ENCODE measurements around the gene BCL2L12. TPM values are rescaled to one million over a fixed set of nuclear protein-coding genes. Genes with fewer than 3 reads are reported as not detected.
"Not testable (repeated sequence)": the region's sequence is repeated elsewhere in the genome, so short reads cannot be mapped to it uniquely, and the experiment has no call there.

BCL2L12 gene
- total and polyA plus RNA-seq, 2 donors (not counting 3 experiments of a cell fraction or from before 2014, with no cell fraction given), result 49.8 to 58.5 TPM

GRCh38 chr19:49632576-49632975 lies 33.2 kb upstream of the BCL2L12 start:
- peak; percentile 22 for TF ChIP-seq POLR2AphosphoS5 (IDR thresholded peaks at IDR 0.05; ENCODE audit: insufficient read depth, low read depth, low read length)
- TF ChIP-seq, protein P1, sequence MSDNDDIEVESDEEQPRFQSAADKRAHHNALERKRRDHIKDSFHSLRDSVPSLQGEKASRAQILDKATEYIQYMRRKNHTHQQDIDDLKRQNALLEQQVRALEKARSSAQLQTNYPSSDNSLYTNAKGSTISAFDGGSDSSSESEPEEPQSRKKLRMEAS (IDR thresholded peaks at IDR 0.05; ENCODE audit: insufficient read depth, insufficient read length), result no peak
- no peak for TF ChIP-seq EZH2 (IDR thresholded peaks at IDR 0.05; ENCODE audit: borderline replicate concordance, low read depth, low read length, severe bottlenecking)
- ChIA-PET CTCF (no interaction called here), POLR2A (no interaction called here)
- H3K27ac ChIP-seq (ENCODE audit: insufficient read depth, low read depth, low read length), result no peak overlapping the region
- peaks cover 2% of the 10 kb centered on the region for H3K79me2 ChIP-seq (ENCODE audit: control insufficient read depth, insufficient read depth, low read length)
- H3K27me3 ChIP-seq (ENCODE audit: control insufficient read depth in 2 of 2, insufficient read depth in 2 of 2, low read length in 2 of 2), result no peaks in the 10 kb centered on the region
- no peaks in the 10 kb centered on the region for H3K9me1 ChIP-seq (replicated peaks; ENCODE audit: control insufficient read depth, extremely low read depth, insufficient read depth, low read length)
- FAIRE-seq (no peak), DNase-seq (ENCODE audit: low read depth, low spot score) (no peak)
- peaks cover 10% of the 10 kb centered on the region for H3K4me1 ChIP-seq (ENCODE audit: control insufficient read depth, extremely low read depth, insufficient read depth, low read length)
- no peak overlapping the region for H2AFZ ChIP-seq (ENCODE audit: low read depth, low read length)
- H3K9me3 ChIP-seq (replicated peaks; ENCODE audit: control insufficient read depth, insufficient read depth, low read length), result no peaks in the 10 kb centered on the region
- H3K36me3 ChIP-seq (ENCODE audit: control insufficient read depth in 2 of 2, extremely low read depth in 1 of 2, insufficient read depth in 2 of 2, low read length in 2 of 2), result peaks cover 0 to 2% of the 10 kb centered on the region in 2 experiments
- dilution Hi-C loops (cut with MboI; ENCODE audit: extremely low pct_ligation_motif_present, low sequenced_read_pairs), result no loop called here
- intact Hi-C loops (cut with micrococcal nuclease), result no loop called here
- H3K4me2 ChIP-seq (ENCODE audit: insufficient read depth, low read length), result no peak overlapping the region
- H4K20me1 ChIP-seq (replicated peaks; ENCODE audit: control insufficient read depth, extremely low read depth, insufficient read depth, low read length), result no peaks in the 10 kb centered on the region
- BruUV-seq (replicated peaks), result no TSS peak
- no peak overlapping the region for H3K9ac ChIP-seq (replicated peaks; ENCODE audit: extremely low read depth, insufficient read depth, low read length)
- no peak overlapping the region for H3K4me3 ChIP-seq (replicated peaks in 1 of 3; ENCODE audit: insufficient read depth in 1 of 3, low read depth in 1 of 3, low read length in 3 of 3)

DNA sequence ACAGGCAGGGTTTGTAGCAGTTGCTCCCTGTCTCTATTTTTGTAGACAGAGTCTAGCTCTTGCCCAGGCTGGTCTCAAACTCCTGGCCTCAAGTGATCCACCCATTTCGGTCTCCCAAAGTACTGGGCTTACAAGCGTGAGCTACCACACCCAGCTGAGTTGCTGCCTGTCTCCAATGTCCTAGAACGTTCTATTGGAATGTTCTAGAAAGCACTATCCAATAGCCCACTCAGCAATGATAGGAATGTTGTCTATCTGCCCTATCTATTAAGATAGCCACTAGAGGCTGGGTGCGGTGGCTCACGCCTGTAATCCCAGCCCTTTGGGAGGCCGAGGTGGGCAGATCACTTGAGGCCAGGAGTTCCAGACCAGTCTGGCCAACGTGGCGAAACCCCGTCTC lies 32.5 kb upstream of the BCL2L12 start:
- H3K27me3 ChIP-seq (ENCODE audit: control insufficient read depth in 2 of 2, insufficient read depth in 2 of 2, low read length in 2 of 2); CTCF ChIA-PET; H3K9me1 ChIP-seq (replicated peaks; ENCODE audit: control insufficient read depth, extremely low read depth, insufficient read depth, low read length); H3K4me3 ChIP-seq (replicated peaks in 1 of 3; ENCODE audit: insufficient read depth in 1 of 3, low read depth in 1 of 3, low read length in 3 of 3); H3K36me3 ChIP-seq (ENCODE audit: control insufficient read depth in 2 of 2, extremely low read depth in 1 of 2, insufficient read depth in 2 of 2, low read length in 2 of 2); H3K9me3 ChIP-seq (replicated peaks; ENCODE audit: control insufficient read depth, insufficient read depth, low read length); BruUV-seq (replicated peaks); H3K27ac ChIP-seq (ENCODE audit: insufficient read depth, low read depth, low read length); H4K20me1 ChIP-seq (replicated peaks; ENCODE audit: control insufficient read depth, extremely low read depth, insufficient read depth, low read length); H2AFZ ChIP-seq (ENCODE audit: low read depth, low read length); FAIRE-seq; H3K79me2 ChIP-seq (ENCODE audit: control insufficient read depth, insufficient read depth, low read length); H3K4me2 ChIP-seq (ENCODE audit: insufficient read depth, low read length); H3K9ac ChIP-seq (replicated peaks; ENCODE audit: extremely low read depth, insufficient read depth, low read length); POLR2A ChIA-PET; dilution Hi-C loops (cut with MboI; ENCODE audit: extremely low pct_ligation_motif_present, low sequenced_read_pairs); DNase-seq (ENCODE audit: low read depth, low spot score); intact Hi-C loops (cut with micrococcal nuclease): not testable (repeated sequence)
- H3K4me1 ChIP-seq (ENCODE audit: control insufficient read depth, extremely low read depth, insufficient read depth, low read length), result peaks cover 17% of the 10 kb centered on the region

Data from endothelial cell of umbilical vein (primary cell).